Liver (tissue), 3 donors: ENCODE measurements around the gene ADGRF3.

Experiments
- FOXA1 ChIP-seq: IDR thresholded peaks from 2 replicates; pipeline ENCODE4 v1.6.1; 2016; ENCODE audit warnings: antibody characterized with exemption
- GABPA ChIP-seq, 2 donors: IDR thresholded peaks in 1 of 2; conservative IDR thresholded peaks in 1 of 2; 2 replicates each; pipeline ENCODE4 v1.6.1; 2016; ENCODE audit warnings: antibody characterized with exemption in 2 of 2, mild to moderate bottlenecking in 1 of 2, moderate library complexity in 1 of 2
- HNF4A ChIP-seq, 2 donors: conservative IDR thresholded peaks; 2 replicates each; pipeline ENCODE4 v1.6.1; 2016; ENCODE audit warnings: antibody characterized with exemption in 2 of 2, mild to moderate bottlenecking in 2 of 2
- SP1 ChIP-seq: IDR thresholded peaks from 2 replicates; pipeline ENCODE4 v1.6.1; 2018; ENCODE audit warnings: antibody characterized with exemption, mild to moderate bottlenecking
- TAF1 ChIP-seq: conservative IDR thresholded peaks from 2 replicates; pipeline ENCODE4 v1.6.1; 2016; ENCODE audit warnings: antibody characterized with exemption, mild to moderate bottlenecking
- YY1 ChIP-seq: IDR thresholded peaks from 2 replicates; pipeline ENCODE4 v1.6.1; 2016; ENCODE audit warnings: antibody characterized with exemption, mild to moderate bottlenecking
- TF ChIP-seq, protein P1 (sequence below): fragments of 150-350 bp; IDR thresholded peaks from 2 replicates; pipeline ENCODE4 v1.5.1; 2017; ENCODE audit warnings: improper control_type of control experiment, low read depth, low read length; ENCODE audit not compliant: missing input control
- TF ChIP-seq, protein P2 (sequence below): IDR thresholded peaks from 2 replicates; pipeline ENCODE4 v1.6.1; 2016; ENCODE audit warnings: antibody characterized with exemption
- TF ChIP-seq, protein P3 (sequence below): IDR thresholded peaks from 2 replicates; pipeline ENCODE4 v1.6.1; 2016; ENCODE audit warnings: antibody characterized with exemption, mild to moderate bottlenecking
- donor health status: healthy.
- donor health status: healthy.

DNA sequence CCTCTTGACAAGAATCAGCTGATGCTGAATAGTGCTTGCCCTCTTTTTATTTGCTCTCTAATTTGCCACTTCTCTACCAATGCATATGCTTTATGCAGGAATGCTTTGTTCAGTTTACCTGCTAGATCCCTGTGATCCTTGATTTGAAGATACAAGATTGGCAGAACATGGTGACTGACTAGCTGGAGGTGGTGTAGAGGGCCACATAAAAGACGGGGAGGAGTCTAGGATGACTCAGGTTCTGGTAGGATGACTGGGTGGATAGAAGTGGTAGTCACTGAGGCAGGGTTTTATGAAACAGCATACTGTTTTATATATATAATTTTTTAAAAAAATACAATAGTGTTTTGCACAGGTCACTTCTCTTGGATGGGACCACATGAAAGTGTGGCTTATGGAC is 6.3 kb upstream of the ADGRF3 start:
- TF ChIP-seq GABPA (IDR thresholded peaks at IDR 0.05 in 1 of 2, conservative IDR thresholded peaks at IDR 0.05 in 1 of 2) (no peak), YY1 (no peak), TAF1 (no peak), SP1 (no peak), HNF4A (conservative IDR thresholded peaks at IDR 0.05) (no peak), FOXA1 (no peak)
- TF ChIP-seq, protein P1, sequence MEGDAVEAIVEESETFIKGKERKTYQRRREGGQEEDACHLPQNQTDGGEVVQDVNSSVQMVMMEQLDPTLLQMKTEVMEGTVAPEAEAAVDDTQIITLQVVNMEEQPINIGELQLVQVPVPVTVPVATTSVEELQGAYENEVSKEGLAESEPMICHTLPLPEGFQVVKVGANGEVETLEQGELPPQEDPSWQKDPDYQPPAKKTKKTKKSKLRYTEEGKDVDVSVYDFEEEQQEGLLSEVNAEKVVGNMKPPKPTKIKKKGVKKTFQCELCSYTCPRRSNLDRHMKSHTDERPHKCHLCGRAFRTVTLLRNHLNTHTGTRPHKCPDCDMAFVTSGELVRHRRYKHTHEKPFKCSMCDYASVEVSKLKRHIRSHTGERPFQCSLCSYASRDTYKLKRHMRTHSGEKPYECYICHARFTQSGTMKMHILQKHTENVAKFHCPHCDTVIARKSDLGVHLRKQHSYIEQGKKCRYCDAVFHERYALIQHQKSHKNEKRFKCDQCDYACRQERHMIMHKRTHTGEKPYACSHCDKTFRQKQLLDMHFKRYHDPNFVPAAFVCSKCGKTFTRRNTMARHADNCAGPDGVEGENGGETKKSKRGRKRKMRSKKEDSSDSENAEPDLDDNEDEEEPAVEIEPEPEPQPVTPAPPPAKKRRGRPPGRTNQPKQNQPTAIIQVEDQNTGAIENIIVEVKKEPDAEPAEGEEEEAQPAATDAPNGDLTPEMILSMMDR, result no peak
- TF ChIP-seq, protein P2, sequence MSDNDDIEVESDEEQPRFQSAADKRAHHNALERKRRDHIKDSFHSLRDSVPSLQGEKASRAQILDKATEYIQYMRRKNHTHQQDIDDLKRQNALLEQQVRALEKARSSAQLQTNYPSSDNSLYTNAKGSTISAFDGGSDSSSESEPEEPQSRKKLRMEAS, result no peak
- TF ChIP-seq, protein P3, sequence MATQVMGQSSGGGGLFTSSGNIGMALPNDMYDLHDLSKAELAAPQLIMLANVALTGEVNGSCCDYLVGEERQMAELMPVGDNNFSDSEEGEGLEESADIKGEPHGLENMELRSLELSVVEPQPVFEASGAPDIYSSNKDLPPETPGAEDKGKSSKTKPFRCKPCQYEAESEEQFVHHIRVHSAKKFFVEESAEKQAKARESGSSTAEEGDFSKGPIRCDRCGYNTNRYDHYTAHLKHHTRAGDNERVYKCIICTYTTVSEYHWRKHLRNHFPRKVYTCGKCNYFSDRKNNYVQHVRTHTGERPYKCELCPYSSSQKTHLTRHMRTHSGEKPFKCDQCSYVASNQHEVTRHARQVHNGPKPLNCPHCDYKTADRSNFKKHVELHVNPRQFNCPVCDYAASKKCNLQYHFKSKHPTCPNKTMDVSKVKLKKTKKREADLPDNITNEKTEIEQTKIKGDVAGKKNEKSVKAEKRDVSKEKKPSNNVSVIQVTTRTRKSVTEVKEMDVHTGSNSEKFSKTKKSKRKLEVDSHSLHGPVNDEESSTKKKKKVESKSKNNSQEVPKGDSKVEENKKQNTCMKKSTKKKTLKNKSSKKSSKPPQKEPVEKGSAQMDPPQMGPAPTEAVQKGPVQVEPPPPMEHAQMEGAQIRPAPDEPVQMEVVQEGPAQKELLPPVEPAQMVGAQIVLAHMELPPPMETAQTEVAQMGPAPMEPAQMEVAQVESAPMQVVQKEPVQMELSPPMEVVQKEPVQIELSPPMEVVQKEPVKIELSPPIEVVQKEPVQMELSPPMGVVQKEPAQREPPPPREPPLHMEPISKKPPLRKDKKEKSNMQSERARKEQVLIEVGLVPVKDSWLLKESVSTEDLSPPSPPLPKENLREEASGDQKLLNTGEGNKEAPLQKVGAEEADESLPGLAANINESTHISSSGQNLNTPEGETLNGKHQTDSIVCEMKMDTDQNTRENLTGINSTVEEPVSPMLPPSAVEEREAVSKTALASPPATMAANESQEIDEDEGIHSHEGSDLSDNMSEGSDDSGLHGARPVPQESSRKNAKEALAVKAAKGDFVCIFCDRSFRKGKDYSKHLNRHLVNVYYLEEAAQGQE, result no peak
